ENCODE data around the gene ASXL1.

DNA sequence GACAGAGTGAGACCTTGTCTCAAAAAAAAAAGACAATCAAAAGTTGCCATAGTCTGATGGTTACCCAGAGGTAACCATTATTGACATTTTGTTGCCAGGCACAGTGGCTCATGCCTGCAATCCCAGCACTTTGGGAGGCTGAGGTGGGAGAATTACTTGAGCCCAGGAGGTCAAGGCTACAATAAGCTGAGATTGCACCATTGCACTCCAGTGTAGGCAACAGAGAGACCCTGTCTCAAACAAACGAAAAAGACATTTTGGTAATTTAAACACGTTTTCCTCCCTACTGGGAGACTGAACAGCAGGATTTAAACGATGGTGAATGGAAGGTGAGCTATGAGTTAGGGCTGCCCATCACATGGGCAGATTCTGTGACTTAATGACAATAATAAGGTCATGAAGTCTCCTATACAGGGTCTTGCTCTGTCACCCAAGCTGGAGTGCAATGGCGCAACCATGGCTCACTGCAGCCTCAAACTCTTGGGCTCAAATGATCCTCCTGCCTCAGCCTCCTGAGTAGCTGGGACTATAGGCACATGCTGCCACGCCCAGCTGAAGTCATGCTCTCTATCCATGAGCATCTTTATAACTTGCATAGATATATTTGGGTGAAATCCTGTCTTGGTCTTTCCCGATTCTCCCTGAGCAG is 4.2 kb upstream of the ASXL1 start:
- TF ChIP-seq, protein P1, sequence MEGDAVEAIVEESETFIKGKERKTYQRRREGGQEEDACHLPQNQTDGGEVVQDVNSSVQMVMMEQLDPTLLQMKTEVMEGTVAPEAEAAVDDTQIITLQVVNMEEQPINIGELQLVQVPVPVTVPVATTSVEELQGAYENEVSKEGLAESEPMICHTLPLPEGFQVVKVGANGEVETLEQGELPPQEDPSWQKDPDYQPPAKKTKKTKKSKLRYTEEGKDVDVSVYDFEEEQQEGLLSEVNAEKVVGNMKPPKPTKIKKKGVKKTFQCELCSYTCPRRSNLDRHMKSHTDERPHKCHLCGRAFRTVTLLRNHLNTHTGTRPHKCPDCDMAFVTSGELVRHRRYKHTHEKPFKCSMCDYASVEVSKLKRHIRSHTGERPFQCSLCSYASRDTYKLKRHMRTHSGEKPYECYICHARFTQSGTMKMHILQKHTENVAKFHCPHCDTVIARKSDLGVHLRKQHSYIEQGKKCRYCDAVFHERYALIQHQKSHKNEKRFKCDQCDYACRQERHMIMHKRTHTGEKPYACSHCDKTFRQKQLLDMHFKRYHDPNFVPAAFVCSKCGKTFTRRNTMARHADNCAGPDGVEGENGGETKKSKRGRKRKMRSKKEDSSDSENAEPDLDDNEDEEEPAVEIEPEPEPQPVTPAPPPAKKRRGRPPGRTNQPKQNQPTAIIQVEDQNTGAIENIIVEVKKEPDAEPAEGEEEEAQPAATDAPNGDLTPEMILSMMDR (IDR thresholded peaks at IDR 0.05) = no peak
- TF ChIP-seq EP300 (IDR thresholded peaks at IDR 0.05) (no peak), POLR2A (IDR thresholded peaks at IDR 0.05) (no peak)

All from ovary (tissue), 3 donors.